ENCODE results near the gene TTC1. TPM values are rescaled to one million over a fixed set of nuclear protein-coding genes. Genes with fewer than 3 reads are reported as not detected.

Gene TTC1
- total RNA-seq, 1 experiment from 2014 or later, result 76.1 TPM

DNA sequence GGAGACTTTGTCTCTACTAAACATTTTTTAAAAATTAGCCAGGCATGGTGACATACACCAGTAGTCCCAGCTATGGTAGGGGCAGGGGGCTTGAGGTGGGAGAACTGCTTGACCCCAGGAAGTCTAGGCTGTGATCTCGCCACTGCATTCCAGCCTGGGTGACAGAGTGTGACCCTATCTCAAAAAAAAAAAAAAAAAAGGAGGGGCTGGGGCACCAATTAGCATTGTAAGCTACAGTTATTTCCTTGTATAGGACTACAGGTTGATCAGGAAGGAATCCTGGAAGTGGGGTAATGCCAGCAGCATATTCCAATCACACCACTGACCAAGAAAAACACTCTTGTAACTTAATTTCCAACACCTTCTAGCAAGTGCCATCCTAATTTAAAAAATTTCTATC lies 78.3 kb downstream of the TTC1 start:
- no peak for DNase-seq (ENCODE audit: low read depth)

DNA sequence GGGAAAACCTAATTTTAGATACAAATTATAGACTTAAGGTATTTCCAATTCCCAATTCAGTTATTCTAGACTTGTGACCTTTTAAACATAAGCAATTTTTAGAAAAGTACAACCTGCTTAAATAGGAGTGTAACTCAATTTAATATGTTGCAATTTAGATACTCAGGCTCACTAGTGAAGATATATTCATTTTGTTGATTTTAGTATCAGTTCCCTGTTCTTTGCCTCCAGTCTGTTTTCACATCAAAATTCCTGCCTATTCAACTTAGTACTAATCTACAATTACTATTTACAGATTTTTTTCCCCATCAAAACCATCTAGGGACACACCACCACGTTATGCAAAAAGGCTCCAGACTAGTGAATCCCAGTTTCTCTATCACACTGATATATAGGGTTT lies 79.9 kb downstream of the TTC1 start:
- no peak for DNase-seq (ENCODE audit: low read depth)

- DNase-seq (ENCODE audit: low read depth), result no peak
Observed at GRCh38 chr5:160089531-160089930, 80.6 kb downstream of the TTC1 start.

GRCh38 chr5:160090059-160090458 lies 81.1 kb downstream of the TTC1 start:
- DNase-seq (ENCODE audit: low read depth), result no peak

- DNase-seq (ENCODE audit: low read depth), result no peak
Observed at GRCh38 chr5:160092514-160092913, 83.6 kb downstream of the TTC1 start.

DNA sequence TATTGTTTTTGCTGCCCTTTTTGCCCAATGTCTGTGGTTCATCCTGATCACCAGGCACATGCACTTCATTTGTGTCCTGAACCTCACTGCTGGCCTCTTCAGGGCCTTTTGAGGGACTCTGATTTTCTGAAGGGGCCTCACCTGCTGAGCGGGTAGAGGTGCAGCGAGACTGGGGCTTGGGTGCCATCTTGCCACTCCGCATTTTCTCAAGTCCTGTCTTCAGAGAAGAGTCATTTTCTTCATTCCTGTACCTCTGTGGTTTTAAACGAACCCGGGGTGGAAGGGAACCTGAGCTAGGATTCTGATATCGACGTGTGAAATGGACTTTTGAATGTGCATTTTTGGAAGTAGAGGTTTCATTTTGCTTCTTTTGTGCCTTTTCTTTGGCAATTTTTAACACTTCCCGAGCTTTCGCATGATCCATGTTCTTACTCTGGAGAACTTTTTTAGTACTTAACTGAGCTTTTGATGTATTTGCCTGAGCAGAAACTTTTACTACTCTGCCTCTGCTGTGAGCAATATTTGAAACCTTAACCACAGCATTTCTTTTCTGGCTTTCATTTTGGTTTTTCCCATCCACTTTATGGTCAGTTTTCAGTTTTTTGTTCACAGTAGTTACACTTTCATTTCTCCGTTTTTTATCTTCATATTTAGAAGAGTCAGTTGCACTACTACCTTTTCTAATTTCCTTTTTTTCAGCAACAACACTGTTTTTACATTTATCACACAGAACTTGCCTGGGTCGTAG lies 84.2 kb downstream of the TTC1 start:
- DNase-seq (ENCODE audit: low read depth), result no peak

DNA sequence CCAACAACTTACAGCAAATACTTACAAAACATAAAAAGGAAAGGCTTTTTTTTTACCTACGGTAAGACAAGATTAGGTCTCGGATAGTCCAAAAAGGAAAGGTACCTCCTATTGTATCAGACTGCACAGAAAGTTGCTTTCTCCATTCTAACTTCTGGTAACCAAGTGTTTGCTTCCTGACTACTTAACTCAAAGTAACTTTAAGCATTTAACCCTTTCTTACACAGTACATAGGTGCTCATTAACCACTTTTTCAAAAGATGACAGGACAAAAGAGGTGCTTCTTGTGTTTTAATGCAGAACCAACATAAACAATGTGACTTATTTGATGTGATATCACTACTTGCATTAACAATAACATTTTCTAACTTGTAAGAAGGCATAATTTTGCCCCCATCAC lies 87.2 kb downstream of the TTC1 start:
- no peak for DNase-seq (ENCODE audit: low read depth)

- no peak for DNase-seq (ENCODE audit: low read depth)
Observed at GRCh38 chr5:160097991-160098390, 89.1 kb downstream of the TTC1 start.

- DNase-seq (ENCODE audit: low read depth), result no peak
Observed at GRCh38 chr5:160105686-160106360, 96.9 kb downstream of the TTC1 start.

- DNase-seq (ENCODE audit: low read depth), result no peak
Observed at GRCh38 chr5:160108124-160108523, 99.2 kb downstream of the TTC1 start.

Other genes with a start within 250 kb of the TTC1 start
- gene ADRA1B, start 92.7 kb upstream of the TTC1 start, total RNA-seq (2014; rRNA removed; shearing (Covaris generic)), result 1.4 and 1.8 TPM in 2 replicates
- 15.7 and 19.7 TPM in 2 replicates for gene PWWP2A, start 110.3 kb downstream of the TTC1 start, total RNA-seq (2014; rRNA removed; shearing (Covaris generic))
- gene FABP6, start 220.4 kb downstream of the TTC1 start, total RNA-seq (2014; rRNA removed; shearing (Covaris generic)), result 1.0 and 3.0 TPM in 2 replicates

All from M059J (cell line).